ENCODE measurements around the gene RIPOR3. TPM values are rescaled to one million over a fixed set of nuclear protein-coding genes. Genes with fewer than 3 reads are reported as not detected.

Gene RIPOR3
- total RNA-seq, 4 donors from 2014 or later = 6.1 to 25.7 (median 15.3) TPM

DNA sequence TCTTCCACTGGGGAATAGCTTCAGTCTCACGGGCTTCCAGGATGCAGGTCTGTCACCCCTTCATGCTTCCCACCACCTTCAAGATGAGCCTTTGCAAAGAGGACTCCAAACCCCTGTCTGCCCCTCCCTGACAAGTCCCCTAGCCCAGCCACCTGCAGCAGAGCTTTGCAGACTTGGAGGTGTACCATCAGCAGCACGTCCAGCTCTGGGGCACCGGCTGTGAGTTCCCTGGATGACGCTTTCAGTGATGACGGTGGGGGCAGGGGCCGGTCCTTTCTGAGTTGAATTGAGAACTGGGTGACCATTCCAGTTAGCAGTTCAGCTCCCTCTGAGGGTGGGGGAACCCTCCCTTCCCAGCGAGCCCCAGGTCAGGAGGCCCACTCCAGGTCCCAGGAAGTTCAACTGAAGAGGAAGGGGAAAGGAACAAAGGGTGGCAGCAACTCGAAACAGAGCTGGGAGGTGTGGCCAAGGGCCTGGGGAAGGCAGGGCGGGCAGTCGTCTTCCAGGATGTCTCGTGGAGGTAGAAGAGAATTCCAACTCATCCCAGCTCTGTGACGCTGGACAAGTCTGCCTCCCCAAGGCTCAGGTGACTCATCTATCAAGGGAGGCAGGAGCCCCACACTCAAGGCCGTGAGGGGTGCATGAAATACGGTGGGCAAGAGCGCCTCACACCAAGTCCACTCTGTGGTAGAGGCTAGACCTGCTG lies 95.2 kb downstream of the RIPOR3 start:
- TF ChIP-seq EP300 (IDR thresholded peaks at IDR 0.05) (no peak), POLR2AphosphoS5 (IDR thresholded peaks at IDR 0.05) (no peak), POLR2A (IDR thresholded peaks at IDR 0.05; ENCODE audit: low read depth) (no peak)
- TF ChIP-seq, protein P1, sequence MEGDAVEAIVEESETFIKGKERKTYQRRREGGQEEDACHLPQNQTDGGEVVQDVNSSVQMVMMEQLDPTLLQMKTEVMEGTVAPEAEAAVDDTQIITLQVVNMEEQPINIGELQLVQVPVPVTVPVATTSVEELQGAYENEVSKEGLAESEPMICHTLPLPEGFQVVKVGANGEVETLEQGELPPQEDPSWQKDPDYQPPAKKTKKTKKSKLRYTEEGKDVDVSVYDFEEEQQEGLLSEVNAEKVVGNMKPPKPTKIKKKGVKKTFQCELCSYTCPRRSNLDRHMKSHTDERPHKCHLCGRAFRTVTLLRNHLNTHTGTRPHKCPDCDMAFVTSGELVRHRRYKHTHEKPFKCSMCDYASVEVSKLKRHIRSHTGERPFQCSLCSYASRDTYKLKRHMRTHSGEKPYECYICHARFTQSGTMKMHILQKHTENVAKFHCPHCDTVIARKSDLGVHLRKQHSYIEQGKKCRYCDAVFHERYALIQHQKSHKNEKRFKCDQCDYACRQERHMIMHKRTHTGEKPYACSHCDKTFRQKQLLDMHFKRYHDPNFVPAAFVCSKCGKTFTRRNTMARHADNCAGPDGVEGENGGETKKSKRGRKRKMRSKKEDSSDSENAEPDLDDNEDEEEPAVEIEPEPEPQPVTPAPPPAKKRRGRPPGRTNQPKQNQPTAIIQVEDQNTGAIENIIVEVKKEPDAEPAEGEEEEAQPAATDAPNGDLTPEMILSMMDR (IDR thresholded peaks at IDR 0.05) = no peak
- no peak for DNase-seq (ENCODE audit: extremely low spot score)
- H3K27me3 ChIP-seq = peaks cover 0 to 53% (median 6%) of the 10 kb centered on the region in 4 donors
- 25% methylated on average over 3 of the region's 15 CpGs for WGBS
- no peak overlapping the region for H3K27ac ChIP-seq (replicated peaks in 1 of 4)
- H3K9me3 ChIP-seq = no peaks in the 10 kb centered on the region
- H3K4me3 ChIP-seq = no peak overlapping the region
- H3K4me1 ChIP-seq = peaks cover 18 to 35% (median 27%) of the 10 kb centered on the region in 4 donors
- peaks cover 0 to 8% (median 1%) of the 10 kb centered on the region in 4 donors for H3K36me3 ChIP-seq
- intact Hi-C loops (cut with DNase I) = no loop called here

DNA sequence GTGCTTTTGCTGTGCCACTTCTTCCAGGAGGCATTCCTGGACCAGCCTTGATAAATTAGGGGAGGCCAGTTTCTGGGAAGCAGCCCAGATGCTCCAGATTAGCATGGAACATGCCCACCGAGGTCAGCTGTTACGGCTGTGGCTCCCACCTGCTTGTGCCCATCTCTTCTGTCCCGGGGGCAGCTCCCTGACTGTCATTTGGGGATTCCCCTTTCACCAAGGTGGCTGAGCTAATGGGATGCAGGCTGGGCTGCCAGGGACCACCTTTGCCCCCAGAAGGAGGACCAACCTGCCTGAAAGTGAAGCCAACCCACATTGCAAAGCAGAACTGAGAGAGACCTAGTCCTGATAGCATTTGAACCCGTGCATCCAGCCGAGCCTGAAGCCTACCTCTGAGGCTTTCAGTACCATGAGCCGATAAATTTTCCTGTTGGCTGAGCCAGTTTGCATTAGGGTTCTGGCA lies 95.9 kb downstream of the RIPOR3 start:
- no peak overlapping the region for H3K4me3 ChIP-seq
- peaks cover 0 to 49% (median 6%) of the 10 kb centered on the region in 4 donors for H3K27me3 ChIP-seq
- WGBS = 78% methylated on average over 6 of the region's 6 CpGs
- H3K27ac ChIP-seq (replicated peaks in 1 of 4) = no peak overlapping the region
- peaks cover 0 to 13% (median 4%) of the 10 kb centered on the region in 4 donors for H3K36me3 ChIP-seq
- intact Hi-C loops (cut with DNase I) = no loop called here
- no peaks in the 10 kb centered on the region for H3K9me3 ChIP-seq
- TF ChIP-seq EP300 (IDR thresholded peaks at IDR 0.05) (no peak), POLR2AphosphoS5 (IDR thresholded peaks at IDR 0.05) (no peak)
- TF ChIP-seq, protein P1 (IDR thresholded peaks at IDR 0.05) = no peak
- no peak for DNase-seq (ENCODE audit: extremely low spot score)
- H3K4me1 ChIP-seq = peaks cover 18 to 35% (median 27%) of the 10 kb centered on the region in 4 donors

DNA sequence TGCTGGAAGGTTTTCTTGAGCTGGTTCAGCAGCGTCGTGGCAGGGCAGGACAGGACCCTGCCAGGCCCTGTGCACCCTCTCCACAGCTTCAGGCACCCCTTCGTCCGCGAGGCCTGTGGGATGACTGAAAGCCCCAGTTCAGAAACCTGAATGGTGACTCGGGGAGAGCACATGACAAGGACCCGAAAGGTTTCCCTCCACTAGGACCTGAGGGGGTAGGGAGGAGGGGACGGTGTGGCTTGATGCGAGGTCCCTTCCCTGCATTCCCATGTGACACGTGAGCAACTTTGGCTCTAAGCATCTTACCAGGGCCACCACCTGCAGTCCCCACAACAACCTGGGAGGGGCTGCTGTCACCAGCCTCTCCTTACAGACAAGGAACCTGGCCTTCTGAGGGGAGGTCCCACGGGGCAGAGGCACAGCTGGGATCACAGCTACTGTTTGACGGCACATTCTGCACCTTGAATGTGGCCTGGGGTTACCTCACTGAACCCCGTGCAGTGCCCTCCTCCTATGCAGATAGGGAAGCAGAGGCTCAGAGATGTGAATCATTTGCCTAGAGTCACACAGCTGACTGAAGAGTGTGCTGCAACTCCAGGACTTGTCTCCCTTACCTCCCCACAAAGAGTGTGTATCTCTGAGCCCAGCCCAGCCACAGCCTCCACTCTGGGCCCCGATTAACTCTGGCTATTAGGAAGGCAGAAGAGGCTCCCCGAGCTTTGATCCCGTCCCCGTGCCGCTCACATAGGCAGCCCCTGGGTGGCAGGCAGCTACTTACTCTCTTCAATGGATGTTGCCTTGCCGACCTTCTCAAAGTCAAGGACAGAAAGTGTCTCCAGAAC lies 96.5 kb downstream of the RIPOR3 start:
- Histone ChIP-seq H3K36me3 (peaks cover 0 to 20% (median 8%) of the 10 kb centered on the region in 4 donors), H3K27me3 (peaks cover 0 to 48% (median 6%) of the 10 kb centered on the region in 4 donors), H3K9me3 (no peaks in the 10 kb centered on the region), H3K4me1 (peaks cover 18 to 35% (median 27%) of the 10 kb centered on the region in 4 donors), H3K4me3 (no peak overlapping the region), H3K27ac (replicated peaks in 1 of 4) (no peak overlapping the region)
- DNase-seq (ENCODE audit: extremely low spot score) = no peak
- WGBS = 74% methylated on average over 13 of the region's 19 CpGs
- intact Hi-C loops (cut with DNase I) = no loop called here
- TF ChIP-seq, protein P1 (IDR thresholded peaks at IDR 0.05) = no peak
- TF ChIP-seq POLR2AphosphoS5 (IDR thresholded peaks at IDR 0.05) (peak in 1 of 2 donors; percentile 21), EP300 (IDR thresholded peaks at IDR 0.05) (no peak), POLR2A (IDR thresholded peaks at IDR 0.05; ENCODE audit: low read depth) (no peak)

DNA sequence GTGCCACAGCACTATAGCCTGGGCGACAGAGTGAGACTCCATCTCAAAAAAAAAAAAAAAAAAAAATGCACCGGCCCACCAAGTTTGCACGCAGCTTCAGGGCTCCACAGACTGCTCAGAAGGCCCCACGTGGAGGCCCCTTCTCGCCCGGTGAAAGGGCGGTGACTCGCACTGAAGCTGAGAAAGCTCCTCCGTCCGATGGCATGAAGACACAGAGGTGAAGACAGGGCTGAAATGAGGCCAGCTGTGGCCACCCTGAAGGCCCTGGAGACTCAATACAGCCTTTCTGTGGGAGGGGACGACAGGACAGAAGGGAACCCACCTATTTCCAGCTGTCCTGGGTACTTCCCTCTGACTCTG lies 97.1 kb downstream of the RIPOR3 start:
- TF ChIP-seq EP300 (IDR thresholded peaks at IDR 0.05) (no peak), POLR2A (IDR thresholded peaks at IDR 0.05; ENCODE audit: low read depth) (no peak), POLR2AphosphoS5 (IDR thresholded peaks at IDR 0.05) (no peak)
- TF ChIP-seq, protein P1 (IDR thresholded peaks at IDR 0.05) = no peak
- Histone ChIP-seq H3K36me3 (peaks cover 0 to 26% (median 13%) of the 10 kb centered on the region in 4 donors), H3K9me3 (no peaks in the 10 kb centered on the region), H3K4me1 (peaks cover 18 to 35% (median 27%) of the 10 kb centered on the region in 4 donors), H3K4me3 (no peak overlapping the region), H3K27ac (replicated peaks in 1 of 4) (no peak overlapping the region), H3K27me3 (peaks cover 0 to 42% (median 6%) of the 10 kb centered on the region in 4 donors)
- intact Hi-C loops (cut with DNase I) = no loop called here
- 85% methylated on average over 10 of the region's 11 CpGs for WGBS
- DNase-seq (ENCODE audit: extremely low spot score) = no peak
